ENCODE measurements around the gene OGFOD3. TPM values are rescaled to one million over a fixed set of nuclear protein-coding genes. Genes with fewer than 3 reads are reported as not detected.
A peak's percentile ranks its signal among the peaks of the same experiment; 100 is the strongest.

The OGFOD3 gene
- total RNA-seq, 2 donors from 2014 or later: 15.8 to 16.5 TPM

GRCh38 chr17:82435601-82436583 lies 17.5 kb upstream of the OGFOD3 start:
- Mint-ChIP-seq H3K4me1 (peaks cover 6% of the 10 kb centered on the region), H3K4me3 (no peak overlapping the region), H3K36me3 (ENCODE audit: low read depth) (no peaks in the 10 kb centered on the region), H3K27ac (no peak overlapping the region), H3K27me3 (no peaks in the 10 kb centered on the region)
- DNase-seq (no peak), ATAC-seq (no peak)
- H3K9me3 ChIP-seq (ENCODE audit: control insufficient read depth, low read length, poor library complexity, severe bottlenecking): no peaks in the 10 kb centered on the region

GRCh38 chr17:82435103-82435502 lies 16.7 kb upstream of the OGFOD3 start:
- H3K27me3 Mint-ChIP-seq: no peaks in the 10 kb centered on the region
- no peaks in the 10 kb centered on the region for H3K9me3 ChIP-seq (ENCODE audit: control insufficient read depth, low read length, poor library complexity, severe bottlenecking)
- ATAC-seq (no peak), DNase-seq (no peak)
- no peak overlapping the region for H3K4me3 Mint-ChIP-seq
- peaks cover 7% of the 10 kb centered on the region for H3K4me1 Mint-ChIP-seq
- peaks cover under 1% of the 10 kb centered on the region for H3K36me3 Mint-ChIP-seq (ENCODE audit: low read depth)
- peak overlapping the region; percentile 16 for H3K27ac Mint-ChIP-seq

- Mint-ChIP-seq H3K27me3 (no peaks in the 10 kb centered on the region), H3K36me3 (ENCODE audit: low read depth) (peaks cover 8% of the 10 kb centered on the region), H3K27ac (peak overlapping the region; percentile 16), H3K4me1 (peaks cover 15% of the 10 kb centered on the region), H3K4me3 (no peak overlapping the region)
- ATAC-seq (peak; percentile 63), DNase-seq (no peak)
- no peaks in the 10 kb centered on the region for H3K9me3 ChIP-seq (ENCODE audit: control insufficient read depth, low read length, poor library complexity, severe bottlenecking)
Observed at GRCh38 chr17:82434216-82434565, 15.8 kb upstream of the OGFOD3 start.

GRCh38 chr17:82433560-82434215 lies 15.3 kb upstream of the OGFOD3 start:
- Mint-ChIP-seq H3K27me3 (no peaks in the 10 kb centered on the region), H3K4me1 (peaks cover 15% of the 10 kb centered on the region), H3K4me3 (no peak overlapping the region), H3K27ac (no peak overlapping the region), H3K36me3 (ENCODE audit: low read depth) (peaks cover 8% of the 10 kb centered on the region)
- no peak for DNase-seq
- H3K9me3 ChIP-seq (ENCODE audit: control insufficient read depth, low read length, poor library complexity, severe bottlenecking): no peaks in the 10 kb centered on the region
- ATAC-seq: no peak

GRCh38 chr17:82432017-82432416 lies 13.6 kb upstream of the OGFOD3 start:
- Mint-ChIP-seq H3K36me3 (ENCODE audit: low read depth) (peaks cover 8% of the 10 kb centered on the region), H3K27me3 (no peaks in the 10 kb centered on the region), H3K4me1 (peaks cover 15% of the 10 kb centered on the region), H3K4me3 (no peak overlapping the region), H3K27ac (no peak overlapping the region)
- no peak for DNase-seq
- ATAC-seq: no peak
- no peaks in the 10 kb centered on the region for H3K9me3 ChIP-seq (ENCODE audit: control insufficient read depth, low read length, poor library complexity, severe bottlenecking)

- no peak for ATAC-seq
- H3K4me3 Mint-ChIP-seq: peak overlapping the region; percentile 52
Observed at GRCh38 chr17:82429824-82430223, 11.4 kb upstream of the OGFOD3 start.

GRCh38 chr17:82428546-82428945 lies 10.2 kb upstream of the OGFOD3 start:
- Mint-ChIP-seq H3K36me3 (ENCODE audit: low read depth) (peaks cover 8% of the 10 kb centered on the region), H3K27ac (no peak overlapping the region), H3K4me1 (peaks cover 15% of the 10 kb centered on the region), H3K27me3 (no peaks in the 10 kb centered on the region), H3K4me3 (no peak overlapping the region)
- H3K9me3 ChIP-seq (ENCODE audit: control insufficient read depth, low read length, poor library complexity, severe bottlenecking): no peaks in the 10 kb centered on the region
- ATAC-seq (no peak), DNase-seq (no peak)

More at GRCh38 chr17:82429824-82430223, 11.4 kb upstream of the OGFOD3 start:
- no peaks in the 10 kb centered on the region for H3K9me3 ChIP-seq (ENCODE audit: control insufficient read depth, low read length, poor library complexity, severe bottlenecking)
- Mint-ChIP-seq H3K4me1 (peaks cover 18% of the 10 kb centered on the region), H3K27me3 (no peaks in the 10 kb centered on the region), H3K27ac (no peak overlapping the region), H3K36me3 (ENCODE audit: low read depth) (peaks cover 8% of the 10 kb centered on the region)
- DNase-seq: no peak

GRCh38 chr17:82424863-82425159 lies 6.4 kb upstream of the OGFOD3 start:
- H3K9me3 ChIP-seq (ENCODE audit: control insufficient read depth, low read length, poor library complexity, severe bottlenecking): no peaks in the 10 kb centered on the region
- no peak for DNase-seq
- Mint-ChIP-seq H3K4me1 (peaks cover 18% of the 10 kb centered on the region), H3K4me3 (no peak overlapping the region), H3K27ac (peak overlapping the region; percentile 76), H3K36me3 (ENCODE audit: low read depth) (peaks cover 7% of the 10 kb centered on the region), H3K27me3 (no peaks in the 10 kb centered on the region)
- no peak for ATAC-seq

GRCh38 chr17:82424001-82424862 lies 5.8 kb upstream of the OGFOD3 start:
- no peaks in the 10 kb centered on the region for H3K9me3 ChIP-seq (ENCODE audit: control insufficient read depth, low read length, poor library complexity, severe bottlenecking)
- Mint-ChIP-seq H3K4me1 (peaks cover 16% of the 10 kb centered on the region), H3K4me3 (no peak overlapping the region), H3K36me3 (ENCODE audit: low read depth) (peaks cover 3% of the 10 kb centered on the region), H3K27ac (no peak overlapping the region), H3K27me3 (no peaks in the 10 kb centered on the region)
- peak; percentile 32 to 54 (median 35) for DNase-seq
- peak; percentile 51 for ATAC-seq

GRCh38 chr17:82419540-82419939 lies 1.2 kb upstream of the OGFOD3 start:
- peak overlapping the region; percentile 71 for H3K27ac Mint-ChIP-seq
- DNase-seq (no peak), ATAC-seq (no peak)
- no peaks in the 10 kb centered on the region for H3K27me3 Mint-ChIP-seq
- peaks cover 21% of the 10 kb centered on the region for H3K4me1 Mint-ChIP-seq
- H3K4me3 Mint-ChIP-seq: peak overlapping the region; percentile 85
- peaks cover 3% of the 10 kb centered on the region for H3K36me3 Mint-ChIP-seq (ENCODE audit: low read depth)
- no peaks in the 10 kb centered on the region for H3K9me3 ChIP-seq (ENCODE audit: control insufficient read depth, low read length, poor library complexity, severe bottlenecking)

- DNase-seq (no peak), ATAC-seq (no peak)
- Mint-ChIP-seq H3K4me1 (peaks cover 23% of the 10 kb centered on the region), H3K27me3 (no peaks in the 10 kb centered on the region), H3K36me3 (ENCODE audit: low read depth) (no peaks in the 10 kb centered on the region), H3K4me3 (no peak overlapping the region), H3K27ac (no peak overlapping the region)
- no peaks in the 10 kb centered on the region for H3K9me3 ChIP-seq (ENCODE audit: control insufficient read depth, low read length, poor library complexity, severe bottlenecking)
Observed at GRCh38 chr17:82416771-82417170, 1.6 kb downstream of the OGFOD3 start.

GRCh38 chr17:82416264-82416663 lies 2.1 kb downstream of the OGFOD3 start:
- H3K27me3 Mint-ChIP-seq: no peaks in the 10 kb centered on the region
- no peak overlapping the region for H3K27ac Mint-ChIP-seq
- ATAC-seq (no peak), DNase-seq (no peak)
- no peaks in the 10 kb centered on the region for H3K9me3 ChIP-seq (ENCODE audit: control insufficient read depth, low read length, poor library complexity, severe bottlenecking)
- H3K36me3 Mint-ChIP-seq (ENCODE audit: low read depth): no peaks in the 10 kb centered on the region
- peaks cover 23% of the 10 kb centered on the region for H3K4me1 Mint-ChIP-seq
- H3K4me3 Mint-ChIP-seq: no peak overlapping the region

GRCh38 chr17:82415786-82416185 lies 2.6 kb downstream of the OGFOD3 start:
- DNase-seq (no peak), ATAC-seq (no peak)
- H3K4me3 Mint-ChIP-seq: peak overlapping the region; percentile 67
- H3K27ac Mint-ChIP-seq: peak overlapping the region; percentile 11
- H3K27me3 Mint-ChIP-seq: no peaks in the 10 kb centered on the region
- H3K36me3 Mint-ChIP-seq (ENCODE audit: low read depth): no peaks in the 10 kb centered on the region
- H3K9me3 ChIP-seq (ENCODE audit: control insufficient read depth, low read length, poor library complexity, severe bottlenecking): no peaks in the 10 kb centered on the region
- peaks cover 23% of the 10 kb centered on the region for H3K4me1 Mint-ChIP-seq
